Measurements from ENCODE around the gene RPS21.

The RPS21 gene

DNA sequence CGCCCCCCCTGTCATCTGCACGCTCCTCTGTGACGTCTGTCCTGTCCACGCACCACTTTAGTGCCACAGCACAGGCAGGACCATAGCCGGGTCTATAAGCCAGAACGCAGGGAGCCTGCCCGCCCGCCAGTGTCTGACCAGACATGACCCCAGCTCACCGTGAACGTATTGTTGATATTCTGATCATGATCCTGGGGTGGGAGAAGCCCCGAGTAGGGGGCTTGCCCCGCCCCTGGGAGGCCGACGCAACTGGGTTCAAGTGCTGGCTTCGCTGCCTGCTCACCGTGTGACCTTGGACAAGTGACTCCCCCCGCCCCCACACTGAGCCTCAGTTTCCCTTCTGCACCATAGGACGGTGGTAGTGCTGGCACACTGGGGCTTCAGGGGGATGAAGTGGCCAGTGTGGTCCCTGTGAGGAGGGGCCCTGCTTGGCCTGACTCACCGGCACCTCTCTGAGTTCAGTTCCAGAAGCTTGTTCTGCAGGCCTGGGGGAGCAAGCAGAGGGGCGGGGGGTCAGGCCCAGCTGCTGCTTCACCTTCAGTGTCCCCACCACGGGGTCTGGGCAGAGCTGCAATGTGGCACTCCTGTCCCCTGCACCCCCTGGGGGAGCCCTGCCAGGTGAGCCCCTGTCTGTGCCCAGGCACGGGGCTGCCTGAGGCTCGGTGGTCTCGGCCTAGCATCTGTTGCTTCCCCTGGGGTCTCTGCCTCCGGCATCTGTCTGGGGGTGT is 31.2 kb downstream of the RPS21 start:
- TF ChIP-seq, protein P1, sequence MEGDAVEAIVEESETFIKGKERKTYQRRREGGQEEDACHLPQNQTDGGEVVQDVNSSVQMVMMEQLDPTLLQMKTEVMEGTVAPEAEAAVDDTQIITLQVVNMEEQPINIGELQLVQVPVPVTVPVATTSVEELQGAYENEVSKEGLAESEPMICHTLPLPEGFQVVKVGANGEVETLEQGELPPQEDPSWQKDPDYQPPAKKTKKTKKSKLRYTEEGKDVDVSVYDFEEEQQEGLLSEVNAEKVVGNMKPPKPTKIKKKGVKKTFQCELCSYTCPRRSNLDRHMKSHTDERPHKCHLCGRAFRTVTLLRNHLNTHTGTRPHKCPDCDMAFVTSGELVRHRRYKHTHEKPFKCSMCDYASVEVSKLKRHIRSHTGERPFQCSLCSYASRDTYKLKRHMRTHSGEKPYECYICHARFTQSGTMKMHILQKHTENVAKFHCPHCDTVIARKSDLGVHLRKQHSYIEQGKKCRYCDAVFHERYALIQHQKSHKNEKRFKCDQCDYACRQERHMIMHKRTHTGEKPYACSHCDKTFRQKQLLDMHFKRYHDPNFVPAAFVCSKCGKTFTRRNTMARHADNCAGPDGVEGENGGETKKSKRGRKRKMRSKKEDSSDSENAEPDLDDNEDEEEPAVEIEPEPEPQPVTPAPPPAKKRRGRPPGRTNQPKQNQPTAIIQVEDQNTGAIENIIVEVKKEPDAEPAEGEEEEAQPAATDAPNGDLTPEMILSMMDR (IDR thresholded peaks at IDR 0.05) = no peak

DNA sequence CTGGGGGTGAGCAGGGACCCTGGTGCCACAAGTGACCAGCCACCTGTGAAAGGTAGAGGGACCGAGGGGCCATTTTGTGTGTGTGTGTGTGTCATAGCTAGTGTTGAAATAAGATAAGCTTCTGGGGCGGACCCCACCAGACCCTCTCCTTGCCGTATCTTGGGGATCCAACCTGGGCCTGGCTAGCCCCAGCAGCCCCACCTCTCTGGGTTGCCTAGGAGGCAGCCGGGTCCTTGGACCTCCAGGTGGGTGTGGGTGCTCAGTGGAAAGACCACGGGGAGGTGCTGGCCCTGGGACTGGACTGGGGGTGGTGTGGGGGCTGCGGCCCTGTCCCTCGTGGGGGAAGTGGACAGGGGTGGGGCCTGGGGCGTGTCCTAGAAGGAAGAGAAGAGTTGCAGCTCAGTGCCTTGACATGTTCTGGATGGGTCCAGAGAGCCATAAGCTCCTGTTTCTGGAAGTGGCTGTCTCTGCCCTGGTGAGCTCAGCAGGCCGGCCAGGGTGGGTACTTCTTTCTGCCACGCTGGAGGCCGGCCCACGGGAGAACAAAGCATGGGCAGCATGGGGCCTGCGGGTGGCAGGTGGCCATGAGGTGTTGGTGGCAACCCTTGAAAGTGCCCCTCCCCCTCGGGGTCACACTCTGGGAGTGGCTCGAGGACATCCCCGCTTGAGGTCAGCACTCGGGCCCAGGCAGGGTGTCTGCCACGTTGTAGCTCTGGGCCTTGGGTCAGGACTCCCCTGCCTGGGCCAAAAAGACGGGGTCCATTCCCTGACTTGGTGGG is 32.0 kb downstream of the RPS21 start:
- TF ChIP-seq, protein P1 (IDR thresholded peaks at IDR 0.05) = no peak

DNA sequence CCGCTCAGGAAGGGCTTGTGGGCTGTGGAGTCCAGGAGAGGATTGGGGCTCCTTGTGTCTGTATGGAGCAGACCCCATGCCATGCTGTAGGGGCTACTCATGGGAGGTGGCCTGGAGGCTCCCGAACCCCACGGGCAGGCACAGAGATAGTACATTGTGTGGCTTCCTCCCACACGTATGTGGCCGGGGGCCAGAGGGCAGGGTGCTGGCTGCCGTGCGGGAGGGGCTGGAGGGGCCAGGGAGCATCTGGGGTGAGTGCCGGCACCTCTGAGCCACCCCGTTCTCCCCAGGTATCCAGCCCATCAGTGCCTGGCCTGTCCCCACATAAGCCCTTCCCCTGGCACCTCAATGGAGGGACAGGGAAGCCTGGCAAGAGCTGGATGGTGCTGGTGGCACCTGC is 32.9 kb downstream of the RPS21 start:
- TF ChIP-seq, protein P1 (IDR thresholded peaks at IDR 0.05) = no peak

DNA sequence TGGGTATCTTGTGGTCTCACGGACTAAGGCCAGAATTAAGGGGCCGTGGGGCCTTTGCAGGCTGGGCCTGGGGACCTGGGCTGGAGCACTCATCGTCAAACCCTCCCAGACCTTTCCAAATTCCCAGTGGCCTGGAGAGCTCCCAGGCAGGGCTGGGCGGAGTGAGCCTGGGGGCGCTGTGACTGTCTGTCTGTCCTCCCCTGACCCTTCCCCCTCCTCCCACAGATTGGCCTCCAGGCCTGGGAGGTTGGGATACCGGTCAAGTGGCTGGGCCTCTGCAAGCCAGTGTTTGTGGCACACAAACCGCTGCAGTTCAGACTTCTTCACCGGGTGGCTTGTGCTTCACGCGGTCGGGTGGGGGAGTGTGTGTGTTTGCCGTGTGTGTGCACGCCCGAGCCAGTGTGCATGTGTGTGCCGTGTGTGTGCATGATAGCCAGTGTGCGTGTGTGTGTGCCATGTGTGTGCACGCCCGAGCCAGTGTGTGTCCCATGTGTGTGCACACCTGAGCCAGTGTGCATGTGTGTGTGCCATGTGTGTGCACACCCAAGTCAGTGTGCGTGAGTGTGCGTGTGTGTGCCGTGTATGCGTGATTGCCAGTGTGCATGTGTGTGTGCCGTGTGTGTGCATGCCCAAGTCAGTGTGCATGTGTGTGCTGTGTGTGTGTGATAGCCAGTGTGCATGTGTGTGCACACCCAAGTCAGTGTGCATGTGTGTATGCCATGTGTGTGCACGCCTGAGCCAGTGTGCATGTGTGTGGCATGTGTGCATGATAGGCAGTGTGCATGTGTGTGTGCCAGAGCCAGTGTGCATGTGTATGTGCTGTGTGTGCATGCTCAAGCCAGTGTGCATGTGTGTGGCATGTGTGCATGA is 34.2 kb downstream of the RPS21 start:
- TF ChIP-seq, protein P1 (IDR thresholded peaks at IDR 0.05) = no peak

DNA sequence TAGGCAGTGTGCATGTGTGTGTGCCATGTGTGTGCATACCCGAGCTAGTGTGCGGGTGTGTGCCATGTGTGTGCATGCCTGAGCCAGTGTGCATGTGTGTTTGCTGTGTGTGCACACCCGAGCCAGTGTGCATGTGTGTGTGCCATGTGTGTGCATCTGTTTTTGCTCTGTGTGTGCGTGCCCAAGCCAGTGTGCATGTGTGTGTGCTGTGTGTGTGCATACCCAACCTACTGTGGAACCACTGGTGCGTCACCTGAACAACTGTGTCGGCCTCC is 34.8 kb downstream of the RPS21 start:
- TF ChIP-seq, protein P1 (IDR thresholded peaks at IDR 0.05) = no peak

DNA sequence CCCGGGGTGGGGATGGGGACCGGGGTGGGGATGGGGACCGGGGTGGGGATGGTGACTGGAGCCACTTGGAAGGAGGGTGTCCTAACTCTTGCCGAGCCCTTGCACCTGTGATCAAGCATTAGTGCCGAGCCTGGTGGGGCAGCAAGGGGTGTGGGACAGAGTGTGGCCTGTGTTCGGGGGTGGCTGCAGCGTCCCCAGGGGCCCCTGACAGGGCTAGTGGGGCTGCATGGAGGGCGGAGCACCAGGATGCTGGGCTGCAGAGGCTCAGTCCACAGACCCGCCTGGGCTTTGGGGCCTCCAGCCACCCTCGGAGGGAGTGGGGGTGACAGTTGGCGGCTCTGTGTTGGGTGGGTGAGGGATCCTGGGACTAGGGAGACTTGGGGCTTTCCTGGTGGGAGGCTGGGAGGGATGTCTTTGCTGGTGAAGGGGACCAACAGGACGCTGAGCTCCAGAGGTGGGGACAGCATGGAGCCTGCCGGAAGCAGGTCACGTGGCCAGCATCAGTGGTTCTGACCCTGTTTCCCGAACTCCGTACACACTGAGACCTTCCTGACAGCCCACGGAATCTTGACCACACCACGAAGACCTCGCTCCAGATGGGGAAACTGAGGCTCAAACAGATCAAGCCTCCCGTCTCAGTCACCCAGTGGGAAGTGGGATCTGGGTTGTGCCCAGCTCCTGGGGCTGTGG is 35.9 kb downstream of the RPS21 start:
- TF ChIP-seq, protein P1 (IDR thresholded peaks at IDR 0.05) = no peak

DNA sequence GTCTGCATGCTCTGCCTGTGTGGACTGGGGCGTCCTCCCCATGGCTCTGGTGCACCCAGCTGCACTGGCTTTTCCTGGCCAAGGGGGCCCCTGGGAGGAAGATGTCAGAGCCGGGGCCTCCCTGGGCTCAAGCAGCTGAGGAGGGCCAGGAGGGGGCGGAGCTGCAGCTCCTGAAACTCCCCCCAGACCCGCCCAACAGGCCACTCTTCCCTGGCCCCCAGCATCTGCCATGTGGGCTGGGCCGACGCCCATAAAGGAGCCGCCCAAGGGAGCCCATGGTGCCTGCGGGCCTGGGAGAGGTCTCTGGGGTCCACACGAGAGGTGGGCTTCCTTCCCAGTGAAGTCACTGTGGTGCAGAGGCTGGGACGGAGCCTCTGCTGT is 36.4 kb downstream of the RPS21 start:
- TF ChIP-seq, protein P1 (IDR thresholded peaks at IDR 0.05) = no peak
